Effector memory CD4-positive, alpha-beta T cell (primary cell): ENCODE measurements around the gene GZMB.

Source experiments
- DNase-seq, 3 donors: peaks; one replicate each; pipeline ENCODE4 v3.0.0-alpha.2; 2020
- H3K27ac ChIP-seq: 2 replicates; pipeline ENCODE4 v1.7.0; 2013; ENCODE audit warnings: mild to moderate bottlenecking, low read length, moderate library complexity; ENCODE audit not compliant: insufficient read depth, poor library complexity, severe bottlenecking
- H3K27me3 ChIP-seq: replicated peaks from 2 replicates; pipeline ENCODE4 v1.7.0; 2013; ENCODE audit warnings: mild to moderate bottlenecking, low read length; ENCODE audit not compliant: insufficient read depth, control insufficient read depth, poor library complexity, severe bottlenecking
- H3K36me3 ChIP-seq: 2 replicates; pipeline ENCODE4 v1.7.0; 2013; ENCODE audit warnings: mild to moderate bottlenecking, low read length, moderate library complexity; ENCODE audit not compliant: control insufficient read depth, insufficient read depth
- H3K4me1 ChIP-seq: 2 replicates; pipeline ENCODE4 v1.7.0; 2013; ENCODE audit warnings: low read length, mild to moderate bottlenecking; ENCODE audit not compliant: control insufficient read depth, insufficient read depth, poor library complexity, severe bottlenecking
- H3K4me3 ChIP-seq: 2 replicates; pipeline ENCODE4 v1.7.0; 2013; ENCODE audit warnings: low read length, low read depth, mild to moderate bottlenecking; ENCODE audit not compliant: insufficient read depth, poor library complexity, severe bottlenecking
- H3K9me3 ChIP-seq: 2 replicates; pipeline ENCODE4 v1.7.0; 2013; ENCODE audit warnings: mild to moderate bottlenecking, low read length, moderate library complexity; ENCODE audit not compliant: control insufficient read depth

GZMB gene

GRCh38 chr14:24632761-24633160 lies 1.2 kb downstream of the GZMB start:
- no peaks in the 10 kb centered on the region for H3K9me3 ChIP-seq
- no peaks in the 10 kb centered on the region for H3K27me3 ChIP-seq
- H3K27ac ChIP-seq: no peak overlapping the region
- no peaks in the 10 kb centered on the region for H3K36me3 ChIP-seq
- DNase-seq: no peak
- H3K4me3 ChIP-seq: no peak overlapping the region
- no peaks in the 10 kb centered on the region for H3K4me1 ChIP-seq

DNA sequence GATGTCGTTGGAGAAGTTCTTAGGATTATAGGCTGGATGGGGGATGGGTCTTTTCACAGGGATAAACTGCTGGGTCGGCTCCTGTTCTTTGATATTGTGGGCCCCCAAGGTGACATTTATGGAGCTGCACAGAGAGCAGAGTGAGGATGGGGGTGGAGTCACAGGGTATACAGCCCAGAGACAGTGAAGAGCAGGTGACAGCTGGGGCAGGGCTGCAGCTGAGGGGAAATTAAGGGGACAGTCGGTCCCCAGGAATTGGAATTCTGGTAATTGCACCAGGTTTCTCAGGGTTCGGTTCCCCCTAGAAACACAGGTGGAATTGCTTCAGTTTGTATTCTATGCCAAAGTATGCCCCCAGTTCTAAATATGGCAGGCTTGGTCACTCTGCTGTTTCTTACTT lies 1.7 kb downstream of the GZMB start:
- DNase-seq: no peak
- H3K27me3 ChIP-seq: no peaks in the 10 kb centered on the region
- no peak overlapping the region for H3K27ac ChIP-seq
- no peak overlapping the region for H3K4me3 ChIP-seq
- H3K36me3 ChIP-seq: no peaks in the 10 kb centered on the region
- no peaks in the 10 kb centered on the region for H3K9me3 ChIP-seq
- H3K4me1 ChIP-seq: no peaks in the 10 kb centered on the region

- Histone ChIP-seq H3K4me1 (no peaks in the 10 kb centered on the region), H3K9me3 (no peaks in the 10 kb centered on the region), H3K36me3 (no peaks in the 10 kb centered on the region), H3K4me3 (no peak overlapping the region), H3K27me3 (no peaks in the 10 kb centered on the region), H3K27ac (no peak overlapping the region)
- no peak for DNase-seq
Measured at GRCh38 chr14:24631749-24632335, 2.1 kb downstream of the GZMB start.

GRCh38 chr14:24630872-24631477 lies 3.0 kb downstream of the GZMB start:
- DNase-seq: no peak
- Histone ChIP-seq H3K36me3 (no peaks in the 10 kb centered on the region), H3K27ac (no peak overlapping the region), H3K27me3 (no peaks in the 10 kb centered on the region), H3K4me1 (no peaks in the 10 kb centered on the region), H3K9me3 (no peaks in the 10 kb centered on the region), H3K4me3 (no peak overlapping the region)

GRCh38 chr14:24630087-24630871 lies 3.7 kb downstream of the GZMB start:
- H3K27ac ChIP-seq: no peak overlapping the region
- H3K9me3 ChIP-seq: no peaks in the 10 kb centered on the region
- H3K36me3 ChIP-seq: no peaks in the 10 kb centered on the region
- no peaks in the 10 kb centered on the region for H3K27me3 ChIP-seq
- H3K4me3 ChIP-seq: no peak overlapping the region
- no peak for DNase-seq
- H3K4me1 ChIP-seq: no peaks in the 10 kb centered on the region

DNA sequence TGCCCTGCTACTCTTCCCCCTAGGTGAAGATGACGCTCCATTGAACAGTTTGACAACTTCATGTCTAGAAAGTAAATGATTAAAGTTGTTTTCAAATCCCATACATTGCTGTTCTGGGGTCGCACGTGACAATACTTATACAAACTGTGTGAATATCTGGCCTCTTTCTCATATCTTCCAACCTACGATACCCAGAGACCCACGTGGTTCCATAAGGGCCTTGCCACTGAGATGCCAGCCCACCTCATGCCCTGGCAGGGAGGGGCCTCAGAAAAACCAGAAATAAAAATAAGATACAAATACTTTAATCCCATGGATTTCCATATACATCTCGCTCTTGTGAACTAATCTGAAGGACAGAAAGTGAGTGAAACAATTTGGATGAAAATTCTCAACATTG lies 4.5 kb downstream of the GZMB start:
- no peak for DNase-seq
- no peak overlapping the region for H3K27ac ChIP-seq
- H3K27me3 ChIP-seq: no peaks in the 10 kb centered on the region
- no peaks in the 10 kb centered on the region for H3K36me3 ChIP-seq
- H3K4me1 ChIP-seq: no peaks in the 10 kb centered on the region
- H3K9me3 ChIP-seq: no peaks in the 10 kb centered on the region
- no peak overlapping the region for H3K4me3 ChIP-seq

GRCh38 chr14:24613747-24614146 lies 20.2 kb downstream of the GZMB start:
- Histone ChIP-seq H3K9me3 (no peaks in the 10 kb centered on the region), H3K36me3 (no peaks in the 10 kb centered on the region), H3K27me3 (no peaks in the 10 kb centered on the region), H3K4me3 (no peak overlapping the region), H3K27ac (no peak overlapping the region), H3K4me1 (no peaks in the 10 kb centered on the region)
- DNase-seq: no peak

- no peak overlapping the region for H3K27ac ChIP-seq
- no peak for DNase-seq
- H3K4me1 ChIP-seq: no peaks in the 10 kb centered on the region
- no peaks in the 10 kb centered on the region for H3K27me3 ChIP-seq
- H3K9me3 ChIP-seq: no peaks in the 10 kb centered on the region
- H3K36me3 ChIP-seq: no peaks in the 10 kb centered on the region
- no peak overlapping the region for H3K4me3 ChIP-seq
Measured at GRCh38 chr14:24613241-24613640, 20.7 kb downstream of the GZMB start.

GRCh38 chr14:24612196-24612595 lies 21.8 kb downstream of the GZMB start:
- DNase-seq: no peak
- Histone ChIP-seq H3K9me3 (no peaks in the 10 kb centered on the region), H3K27me3 (no peaks in the 10 kb centered on the region), H3K4me3 (no peak overlapping the region), H3K4me1 (no peaks in the 10 kb centered on the region), H3K36me3 (no peaks in the 10 kb centered on the region), H3K27ac (no peak overlapping the region)

- H3K4me1 ChIP-seq: peaks cover 2% of the 10 kb centered on the region
- DNase-seq: no peak
- H3K9me3 ChIP-seq: no peaks in the 10 kb centered on the region
Measured at GRCh38 chr14:24609655-24610344, 24.2 kb downstream of the GZMB start, which contains the start of gene GZMH. GZMH (minus strand) TSS chr14:24609685; CDS start chr14:24609613, 72 bp downstream.

More at GRCh38 chr14:24609655-24610344, 24.2 kb downstream of the GZMB start, which contains the start of gene GZMH:
- Histone ChIP-seq H3K27ac (no peak within 1 kb of the TSS), H3K4me3 (no peak within 1 kb of the TSS), H3K36me3 (no peaks in the 10 kb centered on the region), H3K27me3 (no peaks in the 10 kb centered on the region)
